CD14-positive monocyte (primary cell): Measurements from ENCODE around the gene LCE2D. TPM values are rescaled to one million over a fixed set of nuclear protein-coding genes. Genes with fewer than 3 reads are reported as not detected.

Source experiments
- DNase-seq, 3 donors: peaks; one replicate each; pipeline ENCODE4 v3.0.0-alpha.2; 2011 to 2022
- H2AFZ ChIP-seq: 2 replicates; pipeline ENCODE4 v1.6.0; 2012; ENCODE audit warnings: mild to moderate bottlenecking, low read depth, low read length, inconsistent platforms; ENCODE audit not compliant: insufficient read depth, poor library complexity, severe bottlenecking
- H3K27ac ChIP-seq, 2 donors: 1 replicate in 1 of 2; 2 replicates in 1 of 2; pipeline ENCODE4 v1.5.1; 2012 to 2013; ENCODE audit warnings: low read length in 2 of 2, control low read depth in 1 of 2, inconsistent platforms in 1 of 2, low read depth in 1 of 2, mild to moderate bottlenecking in 1 of 2
- H3K27me3 ChIP-seq, 2 donors: one replicate each; pipeline versions ENCODE4 v1.6.0 to v1.6.1; 2011 to 2013; ENCODE audit warnings: low read length in 2 of 2; ENCODE audit not compliant: control insufficient read depth in 2 of 2, insufficient read depth in 2 of 2
- H3K36me3 ChIP-seq, 2 donors: replicated peaks in 1 of 2; 1 replicate in 1 of 2; 2 replicates in 1 of 2; pipeline versions ENCODE4 v1.5.1 to v1.6.1; 2012 to 2013; ENCODE audit warnings: low read length in 2 of 2, control low read depth in 1 of 2, inconsistent platforms in 1 of 2, mild to moderate bottlenecking in 1 of 2; ENCODE audit not compliant: insufficient read depth in 2 of 2, control insufficient read depth in 1 of 2
- H3K4me1 ChIP-seq, 2 donors: 1 replicate in 1 of 2; 2 replicates in 1 of 2; pipeline versions ENCODE4 v1.5.1 to v1.6.1; 2012 to 2013; ENCODE audit warnings: low read length in 2 of 2, control low read depth in 1 of 2, inconsistent platforms in 1 of 2, mild to moderate bottlenecking in 1 of 2, moderate library complexity in 1 of 2; ENCODE audit not compliant: insufficient read depth in 2 of 2, control insufficient read depth in 1 of 2
- H3K4me2 ChIP-seq: replicated peaks from 2 replicates; pipeline ENCODE3; 2012; ENCODE audit warnings: low read length, moderate library complexity, mild to moderate bottlenecking; ENCODE audit not compliant: poor library complexity, severe bottlenecking; ENCODE audit errors: extremely low read depth
- H3K4me3 ChIP-seq, 3 experiments: fragments of 200-600 bp in 1 of 3; sonication (generic) in 1 of 3; replicated peaks in 1 of 3; 1 replicate in 2 of 3; 2 replicates in 1 of 3; pipeline ENCODE4 v1.5.1; 2011 to 2013; ENCODE audit warnings: low read length in 3 of 3, mild to moderate bottlenecking in 3 of 3, control low read depth in 2 of 3, low read depth in 2 of 3, inconsistent platforms in 1 of 3, moderate library complexity in 1 of 3
- H3K79me2 ChIP-seq: 2 replicates; pipeline ENCODE4 v1.6.0; 2012; ENCODE audit warnings: mild to moderate bottlenecking, control low read depth, inconsistent platforms, low read length, moderate library complexity; ENCODE audit not compliant: insufficient read depth
- H3K9ac ChIP-seq: 2 replicates; pipeline ENCODE4 v1.6.0; 2017; ENCODE audit warnings: low read length, mild to moderate bottlenecking; ENCODE audit not compliant: insufficient read depth, poor library complexity, severe bottlenecking
- H3K9me3 ChIP-seq, 2 donors: replicated peaks in 1 of 2; 1 replicate in 1 of 2; 2 replicates in 1 of 2; pipeline versions ENCODE4 v1.5.1 to v1.6.1; 2012 to 2013; ENCODE audit warnings: low read length in 2 of 2, control low read depth in 1 of 2; ENCODE audit not compliant: control insufficient read depth in 1 of 2, insufficient read depth in 1 of 2
- H4K20me1 ChIP-seq: 2 replicates; pipeline ENCODE4 v1.6.0; 2012; ENCODE audit warnings: mild to moderate bottlenecking, low read length, control low read depth, moderate library complexity; ENCODE audit not compliant: insufficient read depth
- H3K27ac Mint-ChIP-seq, 7 donors: one replicate each; pipeline ENCODE4 v1.8.0; 2020; ENCODE audit warnings: mild to moderate bottlenecking in 7 of 7, mixed read lengths in 7 of 7, moderate library complexity in 6 of 7, inconsistent platforms in 2 of 7
- H3K27me3 Mint-ChIP-seq, 3 donors: one replicate each; pipeline ENCODE4 v1.8.0; 2021 to 2022; ENCODE audit warnings: low read depth in 3 of 3, mild to moderate bottlenecking in 3 of 3, mixed read lengths in 3 of 3, moderate library complexity in 3 of 3, inconsistent platforms in 1 of 3
- H3K36me3 Mint-ChIP-seq, 2 donors: one replicate each; pipeline ENCODE4 v1.8.0; 2020; ENCODE audit warnings: mixed read lengths in 2 of 2, inconsistent platforms in 1 of 2, mild to moderate bottlenecking in 1 of 2
- H3K4me1 Mint-ChIP-seq: one replicate; pipeline ENCODE4 v1.8.0; 2020; ENCODE audit warnings: mild to moderate bottlenecking, mixed read lengths
- H3K4me3 Mint-ChIP-seq, 2 donors: one replicate each; pipeline ENCODE4 v1.8.0; 2020; ENCODE audit warnings: mild to moderate bottlenecking in 2 of 2, mixed read lengths in 2 of 2, moderate library complexity in 1 of 2
- H3K9me3 Mint-ChIP-seq, 7 donors: one replicate each; pipeline ENCODE4 v1.8.0; 2020 to 2022; ENCODE audit warnings: mixed read lengths in 7 of 7, mild to moderate bottlenecking in 6 of 7, moderate library complexity in 6 of 7, inconsistent platforms in 2 of 7
- CTCF ChIP-seq: fragments of 200-600 bp; IDR thresholded peaks from one replicate; pipeline ENCODE4 v1.8.0; 2022; ENCODE audit warnings: antibody characterized with exemption, mild to moderate bottlenecking
- WGBS: methylation state at CpG from one replicate; pipeline ENCODE4 v1.1.5; 2013; ENCODE audit warnings: missing lambda C conversion rate; ENCODE audit not compliant: insufficient coverage; 5-methylcytosine and 5-hydroxymethylcytosine counted together
- intact Hi-C, 2 donors: fragments of 100-400 bp; cut with micrococcal nuclease; formaldehyde crosslinking; loops; one replicate each; pipeline versions ENCODE4 v1.15.0 to v1.15.1; 2023
- polyA plus RNA-seq, 3 donors: library from polyadenylated mRNA; depleted of rRNA in 1 of 3; unstranded in 2 of 3; stranded (reverse) in 1 of 3; fragments of 300-500 nt in 2 of 3; fragments of >200 nt in 1 of 3; fragmentation: Illumina TruSeq in 2 of 3; gene quantifications; 1 replicate in 2 of 3; 2 replicates in 1 of 3; pipeline ENCODE4 v1.2.3, GENCODE V29; 2012 to 2021

Gene LCE2D
- polyA plus RNA-seq, 3 donors: not detected

GRCh38 chr1:152697701-152698600, 34.8 kb downstream of the LCE2D start, which contains the start of gene LCE2A:
LCE2A (plus strand) TSS chr1:152698345; CDS start chr1:152698902, 557 bp downstream.
- no peak within 1 kb of the TSS for H3K9ac ChIP-seq
- no peak within 1 kb of the TSS for H2AFZ ChIP-seq
- intact Hi-C loops: no loop called here
- Mint-ChIP-seq H3K9me3 (peaks cover 0 to 7% (median 6%) of the 10 kb centered on the region in 7 donors), H3K27ac (no peak within 1 kb of the TSS), H3K4me1 (no peaks in the 10 kb centered on the region), H3K27me3 (peaks cover 0 to 12% (median 2%) of the 10 kb centered on the region in 3 donors), H3K4me3 (no peak within 1 kb of the TSS), H3K36me3 (no peaks in the 10 kb centered on the region)
- no peak for DNase-seq
- H4K20me1 ChIP-seq: no peaks in the 10 kb centered on the region
- no peak for TF ChIP-seq CTCF
- no peaks in the 10 kb centered on the region for H3K9me3 ChIP-seq
- no peaks in the 10 kb centered on the region for H3K79me2 ChIP-seq
- WGBS: 20% methylated on average over 1 of the region's 4 CpGs
- H3K4me1 ChIP-seq: no peaks in the 10 kb centered on the region
- no peak within 1 kb of the TSS for H3K4me2 ChIP-seq
- no peaks in the 10 kb centered on the region for H3K27me3 ChIP-seq
- H3K4me3 ChIP-seq: no peak within 1 kb of the TSS
- no peak within 1 kb of the TSS for H3K27ac ChIP-seq
- H3K36me3 ChIP-seq: no peaks in the 10 kb centered on the region

GRCh38 chr1:152699746-152700145, 36.6 kb downstream of the LCE2D start:
- Mint-ChIP-seq H3K36me3 (no peaks in the 10 kb centered on the region), H3K4me1 (no peaks in the 10 kb centered on the region), H3K4me3 (no peak overlapping the region), H3K27ac (no peak overlapping the region), H3K27me3 (peaks cover 0 to 9% (median 2%) of the 10 kb centered on the region in 3 donors), H3K9me3 (peaks cover 0 to 11% (median 2%) of the 10 kb centered on the region in 7 donors)
- Histone ChIP-seq H3K4me1 (no peaks in the 10 kb centered on the region), H3K4me2 (no peak overlapping the region), H3K4me3 (no peak overlapping the region), H3K27ac (no peak overlapping the region), H3K9ac (no peak overlapping the region), H3K36me3 (no peaks in the 10 kb centered on the region), H4K20me1 (no peaks in the 10 kb centered on the region), H3K79me2 (no peaks in the 10 kb centered on the region), H3K9me3 (no peaks in the 10 kb centered on the region), H3K27me3 (no peaks in the 10 kb centered on the region), H2AFZ (no peak overlapping the region)
- intact Hi-C loops: no loop called here
- WGBS: 100% methylated on average over 2 of the region's 4 CpGs
- DNase-seq: no peak
- TF ChIP-seq CTCF: no peak
